HG03439 (cell line): ENCODE results near the gene MCC.

Experiments
- ATAC-seq: cut with Tn5 transposase; IDR thresholded peaks from one replicate; pipeline ENCODE4 v1.9.1; 2021; ENCODE audit warnings: mild to moderate bottlenecking, moderate library complexity; ENCODE audit not compliant: unreplicated experiment

Gene MCC

GRCh38 chr5:113373426-113373825 is 114.8 kb downstream of the MCC start:
- ATAC-seq, result no peak

DNA sequence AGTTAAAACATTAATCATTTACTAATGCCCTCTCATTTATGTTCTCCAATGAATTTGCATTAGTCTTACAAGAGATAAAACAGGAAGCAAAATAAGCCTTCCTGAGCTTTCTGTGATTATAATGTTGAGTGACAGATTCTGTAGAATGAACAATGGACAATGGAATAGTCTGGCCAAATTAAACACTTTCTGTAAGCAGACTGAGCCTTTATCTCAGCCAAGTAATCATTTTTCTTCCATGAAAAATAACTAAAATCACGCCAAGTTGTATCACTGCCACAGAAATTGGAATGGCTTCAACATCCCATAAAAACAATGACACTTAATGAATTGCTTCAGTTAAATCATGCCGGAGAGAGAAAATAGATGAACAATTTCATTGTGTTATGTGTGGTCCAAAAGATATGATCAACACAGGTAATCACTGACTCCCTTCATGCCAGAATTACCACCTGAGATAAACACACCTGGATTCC is 116.5 kb downstream of the MCC start:
- ATAC-seq, result no peak

GRCh38 chr5:113367586-113367985 is 120.7 kb downstream of the MCC start:
- ATAC-seq, result no peak

GRCh38 chr5:113364466-113364865 is 123.8 kb downstream of the MCC start:
- no peak for ATAC-seq

- no peak for ATAC-seq
Observed at GRCh38 chr5:113361701-113362100, 126.6 kb downstream of the MCC start.

DNA sequence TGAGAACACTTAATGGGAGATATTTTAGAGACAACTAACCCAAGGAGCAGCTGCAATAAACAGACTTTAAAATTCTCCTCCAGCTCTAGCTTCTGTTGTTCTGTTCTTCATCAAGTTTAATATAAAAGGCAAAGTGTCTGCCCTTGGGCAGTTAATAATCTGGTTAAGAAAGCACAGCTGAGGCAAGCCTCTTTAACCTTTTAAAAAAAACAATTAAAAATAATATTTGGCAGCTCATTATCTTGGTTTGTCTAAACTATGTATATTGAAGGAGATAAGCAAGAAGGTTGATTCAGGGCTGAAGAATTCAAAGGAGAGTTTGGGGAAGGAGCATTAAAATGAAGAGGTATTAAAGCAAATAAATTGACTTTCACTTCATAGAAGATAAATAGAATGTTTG is 128.8 kb downstream of the MCC start:
- no peak for ATAC-seq

DNA sequence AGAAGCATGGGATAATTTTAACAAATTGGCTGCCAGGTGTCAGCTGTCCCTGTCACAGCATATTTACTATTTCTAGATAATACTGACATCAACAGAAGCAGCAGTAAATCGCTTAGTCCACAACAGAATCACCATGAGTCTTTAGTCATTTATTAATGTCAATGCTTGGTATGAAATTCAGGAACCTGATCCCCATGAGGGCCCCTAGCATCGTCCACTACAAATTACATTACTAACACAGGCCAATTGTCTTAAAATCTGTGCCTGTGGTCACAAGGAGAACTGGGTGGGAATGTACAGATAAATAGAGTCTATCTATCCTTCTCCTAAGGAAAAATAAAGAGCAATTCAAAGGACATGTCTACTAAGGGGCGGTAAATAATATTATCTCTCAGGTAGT is 129.6 kb downstream of the MCC start:
- ATAC-seq, result no peak

DNA sequence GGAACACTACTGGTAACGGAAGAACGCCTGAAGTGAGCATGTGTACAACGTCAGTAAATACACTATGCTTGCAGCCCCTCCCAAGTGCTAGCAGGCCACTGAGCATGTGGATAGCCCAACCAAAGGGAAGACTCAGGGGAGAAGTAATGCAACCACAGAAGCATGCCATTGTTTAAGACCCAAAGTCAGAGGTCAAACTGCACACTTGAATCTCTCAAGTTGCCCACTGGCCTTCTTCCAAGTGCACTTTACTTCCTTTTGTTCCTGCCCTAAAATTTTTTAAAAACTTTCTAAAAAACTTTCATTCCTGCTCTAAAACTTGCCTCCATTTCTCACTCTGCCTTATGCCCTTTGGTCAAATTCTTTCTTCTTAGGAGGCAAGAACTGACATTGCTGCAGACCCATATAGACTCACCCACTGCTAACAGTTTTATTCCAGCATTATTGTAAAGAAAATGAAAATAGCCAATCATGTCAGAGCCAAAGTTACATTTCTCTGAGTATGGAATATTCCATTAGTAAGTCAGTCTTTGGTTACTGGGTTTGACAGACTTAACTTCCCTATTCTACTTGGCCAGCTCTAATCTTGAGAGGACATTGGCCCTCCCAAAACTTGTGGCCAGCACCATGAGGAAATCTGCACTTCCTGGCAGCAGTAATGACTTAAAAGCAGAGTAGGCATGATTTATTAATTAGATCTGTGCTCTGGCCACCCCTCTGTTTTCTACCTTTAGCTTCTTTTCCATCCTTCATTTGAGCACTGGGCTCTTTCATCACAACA is 130.4 kb downstream of the MCC start:
- ATAC-seq, result no peak

GRCh38 chr5:113356487-113356886 is 131.8 kb downstream of the MCC start:
- no peak for ATAC-seq

GRCh38 chr5:113354055-113354454 is 134.2 kb downstream of the MCC start:
- no peak for ATAC-seq

GRCh38 chr5:113347572-113347971 is 140.7 kb downstream of the MCC start:
- ATAC-seq, result no peak

GRCh38 chr5:113344973-113345940 is 143.0 kb downstream of the MCC start:
- no peak for ATAC-seq

DNA sequence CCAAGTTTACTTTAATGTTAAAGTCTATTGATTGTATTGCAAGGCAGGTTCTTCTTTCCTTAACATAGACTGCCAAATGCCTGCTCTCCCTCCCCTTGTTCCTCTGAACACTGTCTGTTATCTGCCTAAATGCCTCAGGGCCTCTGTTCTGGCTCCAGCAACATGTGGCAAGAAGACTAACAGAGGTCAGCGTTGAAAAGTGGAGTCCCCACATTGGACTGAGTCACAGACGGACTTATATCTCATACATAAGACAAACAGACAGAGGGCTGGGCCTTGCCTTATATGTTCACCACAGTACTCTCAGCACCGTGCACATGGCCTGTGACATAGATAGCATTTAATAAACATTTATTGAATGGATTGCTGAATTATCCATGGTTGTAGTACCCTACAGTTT is 144.9 kb downstream of the MCC start:
- ATAC-seq, result no peak

DNA sequence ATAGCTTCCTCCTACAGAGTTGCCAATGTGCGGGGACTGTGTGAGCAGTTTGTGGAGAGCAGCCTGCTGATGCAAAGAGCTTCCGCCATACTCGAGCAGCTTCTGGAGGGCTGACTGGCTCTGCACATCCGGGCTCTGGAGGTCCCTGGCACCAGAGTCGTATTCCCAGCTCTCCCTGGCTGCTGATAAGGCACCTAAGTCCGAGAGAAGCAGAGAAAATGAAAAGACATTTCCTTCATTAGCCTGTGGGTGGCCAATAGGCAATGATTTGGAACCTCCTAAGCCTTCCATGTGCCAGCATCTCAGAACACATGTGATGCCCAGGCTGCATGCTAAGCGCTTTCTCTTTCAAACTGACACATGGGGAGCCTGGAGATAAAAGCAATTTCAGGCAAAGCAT is 147.7 kb downstream of the MCC start:
- ATAC-seq, result no peak

DNA sequence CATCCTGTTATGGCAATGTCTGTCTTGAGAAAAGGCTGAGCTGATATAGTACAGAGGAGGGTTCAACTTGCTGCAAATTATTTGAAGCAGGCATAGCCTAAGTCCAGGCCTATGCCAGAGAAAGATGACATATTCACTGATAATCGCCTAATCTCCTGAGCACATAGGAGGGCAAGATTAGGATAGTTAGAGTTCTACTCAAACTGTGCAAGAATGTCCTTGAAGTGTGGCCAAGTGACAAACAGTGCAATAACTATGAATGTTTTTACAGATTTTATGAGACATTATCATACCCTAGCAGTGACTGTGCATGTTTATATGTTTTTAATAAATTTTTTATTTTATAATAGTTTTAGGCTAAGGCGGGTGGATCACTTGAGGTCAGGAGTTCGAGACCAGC is 149.6 kb downstream of the MCC start:
- no peak for ATAC-seq

DNA sequence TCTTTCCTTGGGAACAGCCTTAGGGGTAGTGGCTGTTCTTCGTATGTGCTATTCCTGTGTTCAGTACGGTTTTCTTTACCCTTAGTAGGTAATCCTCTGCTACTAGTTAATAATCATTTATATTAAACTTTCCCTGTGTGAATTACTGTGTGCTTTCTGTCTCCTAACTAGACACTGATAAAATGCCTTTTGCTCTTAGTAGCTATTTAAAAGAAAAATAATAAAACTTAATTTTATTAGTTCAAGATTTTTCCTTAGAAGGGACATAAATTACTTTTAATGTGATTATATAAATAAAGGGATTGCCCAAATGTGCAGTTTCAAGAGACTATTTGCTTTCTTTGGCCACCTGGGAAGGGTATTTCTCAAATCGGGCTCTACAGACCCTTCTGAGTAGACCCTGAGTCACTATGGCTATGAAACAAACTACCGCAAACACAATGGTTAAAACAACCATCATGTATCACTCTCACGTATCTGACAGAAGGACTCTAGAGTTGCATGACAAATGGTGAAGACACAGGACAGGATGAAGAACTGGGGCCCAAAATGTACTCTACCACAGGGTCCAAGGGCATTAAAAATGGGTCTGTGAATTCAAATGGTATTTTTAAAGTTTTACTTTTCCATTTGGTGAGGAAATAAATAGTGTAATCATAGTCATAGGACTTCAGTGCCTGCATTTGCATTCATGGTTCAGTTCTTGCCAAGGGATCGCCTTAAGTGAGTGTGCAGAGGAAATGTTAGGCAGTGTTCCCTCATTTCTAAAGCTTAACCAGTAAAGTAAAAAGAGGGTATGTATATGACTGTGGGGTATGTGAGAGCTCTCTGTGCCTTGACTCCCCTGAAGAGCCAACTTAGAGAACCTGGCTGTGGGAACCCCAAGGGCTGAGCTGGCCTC is 150.5 kb downstream of the MCC start:
- ATAC-seq, result no peak

DNA sequence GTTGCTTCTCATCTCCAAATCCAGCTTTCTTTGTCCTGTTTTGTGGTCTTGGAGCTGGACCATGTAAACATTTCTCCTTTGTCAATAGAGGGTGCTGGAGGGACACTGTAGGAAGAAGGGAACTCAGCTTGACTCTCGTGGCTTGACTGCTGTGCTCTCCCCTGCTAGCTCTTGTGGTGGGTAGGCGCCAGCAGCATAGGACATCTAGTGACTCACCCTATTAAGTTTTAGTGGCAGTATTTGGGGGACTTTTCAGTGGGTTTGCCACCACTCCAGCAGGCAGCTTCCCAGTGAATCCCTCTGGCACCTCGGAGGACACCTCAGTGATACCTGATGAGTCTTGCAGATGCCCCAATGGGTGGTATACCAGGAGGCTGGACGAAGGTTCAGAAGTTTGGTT is 151.3 kb downstream of the MCC start:
- no peak for ATAC-seq

DNA sequence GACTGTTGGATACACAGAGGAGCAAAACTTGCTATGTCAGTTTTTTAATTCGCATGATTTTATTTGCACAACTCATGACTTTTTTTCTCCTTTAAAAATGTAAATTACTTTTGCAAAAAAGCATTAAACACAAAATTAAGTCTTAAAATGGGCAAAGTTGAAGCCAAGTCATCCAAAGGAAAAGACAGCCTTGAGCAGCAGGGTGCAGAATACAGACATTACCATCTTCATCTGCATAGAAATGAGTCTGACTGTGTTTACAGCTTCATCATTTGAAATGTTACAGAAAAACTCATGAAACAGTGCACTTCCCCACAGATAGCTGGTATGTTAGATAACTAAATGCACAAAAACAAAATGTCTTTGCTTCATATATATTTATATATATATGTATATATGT is 154.8 kb downstream of the MCC start:
- no peak for ATAC-seq

- ATAC-seq, result no peak
Observed at GRCh38 chr5:113331209-113331551, 157.1 kb downstream of the MCC start.

DNA sequence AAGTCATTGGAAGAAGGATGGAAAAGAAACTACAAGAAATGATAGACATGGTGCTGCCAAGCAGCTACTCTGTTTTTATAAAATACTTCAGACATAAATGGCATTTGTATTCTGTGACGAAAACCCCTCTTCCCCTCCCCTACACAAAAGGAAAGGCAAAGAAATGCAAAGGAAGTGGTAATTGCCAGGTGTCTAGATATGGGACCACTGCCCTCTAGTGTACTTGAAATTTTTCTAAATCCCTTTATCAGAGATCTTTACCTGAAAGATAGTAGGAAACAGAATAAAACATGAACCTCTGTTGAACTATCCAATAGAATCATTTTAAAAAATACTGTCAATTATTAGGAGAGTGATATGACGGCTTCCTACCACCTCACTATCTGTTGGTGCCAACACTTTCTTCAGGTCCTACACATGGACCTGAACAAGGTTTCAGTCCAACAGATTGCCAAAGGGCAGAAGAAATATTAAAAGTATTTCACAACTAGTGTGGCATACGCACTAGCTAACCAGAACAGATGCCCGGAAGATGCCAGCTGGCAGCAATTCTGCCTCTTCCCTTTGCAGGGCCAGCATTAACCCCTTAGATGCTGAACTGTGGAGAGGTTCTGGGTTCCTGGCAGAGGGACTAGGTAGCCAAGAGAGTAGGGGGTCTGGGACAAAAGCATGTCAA is 157.6 kb downstream of the MCC start:
- no peak for ATAC-seq
